Measurements from ENCODE around the gene RNF145.
"Not testable (repeated sequence)": the region's sequence is repeated elsewhere in the genome, so short reads cannot be mapped to it uniquely, and the experiment has no call there.

Gene RNF145, protein sequence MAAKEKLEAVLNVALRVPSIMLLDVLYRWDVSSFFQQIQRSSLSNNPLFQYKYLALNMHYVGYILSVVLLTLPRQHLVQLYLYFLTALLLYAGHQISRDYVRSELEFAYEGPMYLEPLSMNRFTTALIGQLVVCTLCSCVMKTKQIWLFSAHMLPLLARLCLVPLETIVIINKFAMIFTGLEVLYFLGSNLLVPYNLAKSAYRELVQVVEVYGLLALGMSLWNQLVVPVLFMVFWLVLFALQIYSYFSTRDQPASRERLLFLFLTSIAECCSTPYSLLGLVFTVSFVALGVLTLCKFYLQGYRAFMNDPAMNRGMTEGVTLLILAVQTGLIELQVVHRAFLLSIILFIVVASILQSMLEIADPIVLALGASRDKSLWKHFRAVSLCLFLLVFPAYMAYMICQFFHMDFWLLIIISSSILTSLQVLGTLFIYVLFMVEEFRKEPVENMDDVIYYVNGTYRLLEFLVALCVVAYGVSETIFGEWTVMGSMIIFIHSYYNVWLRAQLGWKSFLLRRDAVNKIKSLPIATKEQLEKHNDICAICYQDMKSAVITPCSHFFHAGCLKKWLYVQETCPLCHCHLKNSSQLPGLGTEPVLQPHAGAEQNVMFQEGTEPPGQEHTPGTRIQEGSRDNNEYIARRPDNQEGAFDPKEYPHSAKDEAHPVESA

DNA sequence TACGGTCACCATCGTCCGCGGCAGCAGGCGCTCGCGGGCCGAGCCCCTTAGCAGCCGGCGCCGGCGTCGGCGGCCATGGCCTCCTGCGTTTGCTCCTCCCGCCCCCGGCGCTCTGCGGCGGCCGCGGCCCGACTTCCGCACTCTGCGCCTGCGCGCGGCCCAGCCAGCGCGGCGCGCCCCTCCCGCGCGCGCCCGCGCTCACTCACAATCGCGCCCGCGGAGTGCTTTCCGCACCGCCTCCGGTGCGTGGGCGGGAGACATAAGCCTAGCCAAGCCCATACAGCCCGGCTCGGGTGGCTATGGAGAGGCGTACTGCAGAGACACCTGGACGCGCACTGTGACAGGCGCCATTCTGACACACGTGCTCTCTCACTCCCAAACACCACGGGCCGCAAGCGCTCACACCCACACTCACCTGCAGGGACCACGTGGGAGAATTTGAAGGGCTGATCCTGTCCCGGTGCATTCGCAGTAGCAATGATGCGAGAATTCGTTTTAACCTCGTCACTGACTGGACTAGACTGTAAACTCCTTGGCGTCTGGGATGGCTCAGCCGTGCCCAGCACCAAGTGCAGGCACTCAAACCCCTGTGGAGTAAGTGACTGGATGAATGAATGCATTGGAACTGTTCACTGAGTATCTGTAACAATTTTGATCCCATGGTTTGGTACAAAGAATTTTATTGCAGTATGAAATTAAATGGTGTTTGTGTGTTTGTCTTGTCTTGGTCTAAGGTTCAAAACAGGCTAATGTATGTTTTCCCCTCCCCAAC lies at the start of gene RNF145:
RNF145 (minus strand) TSS at position 116 of the 772 bp plus-strand sequence. CDS start 5,936 bp downstream, outside the sequence.
- peak; percentile 57 to 60 for DNase-seq (ENCODE audit: low read depth in 2 of 2)

DNA sequence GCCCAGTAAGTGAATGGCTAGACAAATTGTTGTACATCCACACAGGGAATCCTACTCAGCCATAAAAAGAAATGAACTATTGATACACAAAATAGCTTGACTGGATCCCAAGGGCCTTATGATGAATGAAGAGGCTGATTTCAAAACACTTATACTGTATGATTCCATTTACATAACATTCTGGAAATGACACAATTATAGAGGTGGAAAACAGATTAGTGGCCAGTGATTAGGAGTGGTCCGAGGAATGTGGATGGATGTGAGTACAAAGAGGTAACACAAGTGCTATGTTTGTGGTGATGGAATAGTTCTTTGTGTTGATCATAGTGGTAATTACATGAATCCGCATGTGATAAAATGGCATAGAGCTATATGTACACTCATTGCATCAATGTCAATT lies 49.0 kb upstream of the RNF145 start:
- no peak for DNase-seq (ENCODE audit: low read depth in 2 of 2)

DNA sequence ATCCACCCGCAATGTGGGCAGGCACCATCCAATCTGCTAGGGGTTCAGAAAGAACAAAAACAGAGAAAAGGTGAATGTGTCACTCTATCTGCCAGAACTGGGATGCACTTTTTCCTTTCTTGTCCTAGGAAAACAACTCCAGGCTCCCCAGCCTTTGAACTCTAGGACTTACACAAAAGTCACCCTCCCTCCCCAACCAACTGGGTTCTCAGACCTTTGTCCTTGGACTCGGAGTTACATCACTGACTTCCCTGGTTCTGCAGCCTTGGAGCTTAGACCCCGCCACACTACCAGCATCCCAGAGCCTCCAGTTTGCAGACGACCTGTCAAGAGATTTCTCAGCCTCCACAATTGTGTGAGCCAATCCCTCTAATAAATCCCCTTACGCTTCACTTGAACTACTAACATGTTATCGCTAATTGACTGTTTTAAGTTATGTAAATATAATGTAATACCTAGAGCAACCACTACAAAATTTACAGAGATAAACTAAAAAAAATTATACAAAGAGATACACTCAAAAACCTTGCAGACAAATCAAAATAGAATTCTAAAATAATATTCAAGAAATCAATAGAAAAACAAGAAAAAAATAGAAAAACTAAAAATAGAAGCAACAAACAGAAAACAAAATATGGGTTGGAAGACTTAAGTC lies 48.4 kb upstream of the RNF145 start:
- no peak for DNase-seq (ENCODE audit: low read depth in 2 of 2)

DNA sequence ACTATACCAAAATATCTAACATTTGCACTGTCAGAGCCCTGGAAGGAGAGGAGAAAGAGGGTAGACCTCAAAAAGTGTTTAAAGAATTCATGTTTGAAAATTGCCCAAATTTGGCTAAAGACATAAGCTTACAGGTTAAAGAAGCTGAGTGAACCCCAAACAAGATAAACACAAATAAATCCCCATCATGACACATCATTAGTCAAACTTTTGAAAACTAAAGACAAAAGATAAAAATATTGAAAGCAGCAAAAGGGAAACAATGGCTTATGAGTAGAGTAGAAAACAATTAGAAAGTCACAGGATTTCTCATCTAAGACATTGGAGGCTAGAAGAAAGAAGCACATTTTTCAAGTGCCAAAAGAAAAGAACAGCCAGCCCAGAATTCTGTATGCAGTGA lies 47.7 kb upstream of the RNF145 start:
- DNase-seq (ENCODE audit: low read depth in 2 of 2): no peak

DNA sequence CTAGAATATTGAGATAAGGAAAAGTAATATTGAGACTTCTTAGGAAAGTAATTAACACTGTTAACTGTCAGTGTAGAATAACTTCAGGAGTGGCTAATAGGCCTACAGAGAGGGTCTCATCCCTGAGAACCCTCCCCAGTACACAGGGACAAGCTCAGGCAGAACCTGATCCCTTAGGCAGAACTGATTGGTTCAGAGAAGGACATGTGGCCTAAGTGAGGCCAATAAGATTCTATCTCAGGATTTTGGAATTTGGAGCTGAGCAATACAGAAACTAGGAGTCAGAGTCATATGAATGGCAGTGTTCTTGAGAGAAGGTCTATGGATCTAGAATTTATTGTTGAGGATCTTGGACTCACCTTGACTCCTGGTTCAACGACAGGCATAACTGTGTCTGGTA lies 42.8 kb upstream of the RNF145 start:
- DNase-seq (ENCODE audit: low read depth in 2 of 2): no peak

DNA sequence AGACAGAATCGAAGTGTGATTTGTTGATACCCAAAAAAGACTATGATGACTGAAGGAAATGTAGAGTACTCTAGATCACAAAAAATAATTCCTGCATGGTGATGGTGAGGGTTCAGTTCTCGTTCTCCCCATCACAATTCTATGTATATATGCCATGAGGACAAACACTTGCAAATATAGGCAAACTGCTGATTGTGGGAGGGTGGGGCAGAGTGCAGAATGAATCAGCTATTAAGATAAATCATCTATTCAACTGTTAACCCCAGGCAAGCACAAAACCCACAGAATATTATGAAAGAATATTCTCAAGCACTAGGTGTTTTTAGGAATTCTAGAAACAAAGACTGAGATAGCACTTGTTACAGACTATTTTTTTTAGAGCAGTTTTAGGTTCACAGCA lies 39.8 kb upstream of the RNF145 start:
- no peak for DNase-seq (ENCODE audit: low read depth in 2 of 2)

DNA sequence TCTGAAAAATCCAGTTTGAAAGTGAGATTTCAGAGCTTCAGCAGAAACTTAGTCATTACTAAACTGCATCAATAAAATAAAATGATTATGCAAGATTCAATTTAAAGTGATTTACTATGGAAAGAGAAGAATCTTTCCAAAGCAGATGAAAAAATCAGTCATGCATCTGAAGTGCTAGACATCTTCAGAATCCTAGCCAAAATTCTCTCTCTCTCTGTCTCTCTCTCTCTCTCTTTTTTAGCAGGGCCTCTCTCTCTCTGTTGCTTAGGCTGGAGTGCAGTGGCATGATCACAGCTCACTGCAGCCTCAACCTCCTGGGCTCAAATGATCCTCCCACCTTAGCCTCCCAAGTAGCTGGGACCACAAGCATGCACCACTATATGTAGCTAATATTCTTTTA lies 35.5 kb upstream of the RNF145 start:
- no peak for DNase-seq (ENCODE audit: low read depth in 2 of 2)

DNA sequence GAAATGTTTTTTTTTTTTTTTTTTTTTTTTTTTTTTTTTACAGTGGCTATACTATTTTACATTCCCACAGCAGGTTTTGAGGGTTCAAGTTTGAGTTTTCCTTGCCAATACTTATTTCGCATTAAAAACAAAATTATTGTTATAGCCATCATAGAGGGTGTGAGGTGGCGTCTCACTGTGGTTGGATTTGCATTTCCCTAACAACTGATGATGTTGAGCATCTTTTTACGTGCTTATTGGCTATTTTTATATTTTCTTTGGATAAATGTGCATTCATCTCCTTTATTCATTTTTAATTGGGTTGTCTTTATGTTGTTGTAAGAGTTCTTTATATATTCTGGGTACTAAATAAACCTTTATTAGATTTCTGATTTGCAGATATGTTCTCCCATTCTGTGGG lies 34.8 kb upstream of the RNF145 start:
- DNase-seq (ENCODE audit: low read depth in 2 of 2): no peak

DNA sequence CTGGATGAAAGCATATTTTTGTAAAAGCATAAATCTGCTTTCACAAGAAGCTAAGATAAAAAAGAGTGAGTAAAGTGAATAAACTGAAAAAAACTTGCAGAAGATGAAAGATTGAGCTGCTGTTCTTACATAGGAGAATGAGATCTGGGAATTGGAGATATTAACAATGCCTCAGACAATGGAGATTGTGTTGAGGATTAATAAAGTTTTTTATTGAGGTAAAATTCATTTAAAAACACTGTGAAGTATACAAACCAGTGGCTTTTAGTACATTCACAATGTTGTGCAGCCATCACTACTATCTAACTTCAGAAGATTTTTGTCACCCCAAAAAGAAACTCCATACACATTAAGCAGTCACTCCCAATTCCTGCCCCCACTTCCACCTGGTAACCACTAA lies 34.0 kb upstream of the RNF145 start:
- DNase-seq (ENCODE audit: low read depth in 2 of 2): no peak

DNA sequence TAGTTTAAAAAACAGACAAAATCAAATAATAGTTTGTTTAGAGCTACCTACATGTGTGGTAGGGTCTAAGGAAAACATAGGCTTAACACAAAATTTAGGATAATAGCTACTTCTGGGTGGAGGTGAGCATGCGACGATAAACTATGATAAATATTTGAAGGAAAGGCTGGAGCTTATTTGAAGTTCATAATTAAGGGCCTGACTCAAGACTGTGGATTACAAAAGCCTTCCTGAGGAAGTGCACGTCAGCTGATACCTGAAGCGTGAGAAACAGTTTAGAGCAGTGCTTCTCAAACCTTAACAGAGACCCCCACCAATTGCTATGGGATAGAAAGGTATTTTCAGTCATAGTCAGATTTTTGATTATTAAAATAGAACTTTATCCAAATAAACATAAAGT lies 33.3 kb upstream of the RNF145 start:
- DNase-seq (ENCODE audit: low read depth in 2 of 2): no peak

DNA sequence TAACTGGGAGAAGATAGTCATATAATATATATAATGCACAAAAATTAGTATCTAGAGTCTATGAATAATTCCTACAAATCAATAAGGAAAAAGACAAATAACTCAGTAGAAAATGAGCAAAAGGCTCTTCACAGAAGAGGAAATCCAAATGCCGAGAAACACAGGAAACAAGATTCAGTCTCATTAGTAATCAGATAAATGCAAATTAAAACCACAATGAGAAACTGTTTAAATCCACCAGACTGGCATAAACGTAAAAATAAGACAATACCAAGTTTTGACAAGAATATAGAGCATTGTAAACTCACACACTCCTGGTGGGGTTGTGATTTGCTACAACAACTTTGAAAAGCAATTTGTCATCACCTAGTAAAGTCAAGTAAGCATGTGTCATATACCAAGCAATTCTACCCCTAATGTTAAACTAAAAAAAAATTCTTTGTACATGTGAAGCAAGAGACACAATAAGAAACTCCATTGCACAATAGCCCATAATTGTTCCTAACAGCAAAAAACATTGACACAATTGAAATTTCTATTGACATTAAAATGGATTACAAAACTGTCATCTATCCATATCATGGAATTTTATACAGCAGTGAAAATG lies 32.7 kb upstream of the RNF145 start:
- no peak for DNase-seq (ENCODE audit: low read depth in 2 of 2)

DNA sequence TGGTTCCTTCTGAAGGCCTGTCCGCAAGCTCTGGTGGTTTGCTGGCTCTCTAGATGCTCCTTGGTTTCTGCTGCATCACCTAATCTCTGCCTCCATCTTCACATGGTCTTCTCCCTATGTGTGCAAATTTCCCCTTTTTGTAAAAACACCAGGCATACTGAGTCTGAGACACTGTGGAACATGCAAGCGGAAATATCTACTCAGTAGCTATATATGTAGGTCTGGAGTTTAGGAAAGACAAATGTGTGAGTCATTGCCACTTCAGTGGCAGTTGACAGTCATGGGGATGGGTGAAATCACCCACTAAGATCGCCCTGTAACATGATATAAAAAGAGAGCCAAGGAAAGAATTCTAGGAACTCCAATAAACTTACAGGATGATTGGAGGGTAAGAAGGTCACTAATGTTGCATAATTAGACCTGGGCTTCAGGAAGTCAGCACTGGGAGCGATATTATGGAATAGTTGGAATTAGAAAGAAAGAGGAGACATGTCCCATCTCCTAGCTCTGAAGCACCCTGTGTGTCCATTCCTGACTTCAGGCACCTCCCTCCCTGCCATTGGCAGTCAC lies 31.0 kb upstream of the RNF145 start:
- DNase-seq (ENCODE audit: low read depth in 2 of 2): peak in 1 of 2 experiments; percentile 20

DNA sequence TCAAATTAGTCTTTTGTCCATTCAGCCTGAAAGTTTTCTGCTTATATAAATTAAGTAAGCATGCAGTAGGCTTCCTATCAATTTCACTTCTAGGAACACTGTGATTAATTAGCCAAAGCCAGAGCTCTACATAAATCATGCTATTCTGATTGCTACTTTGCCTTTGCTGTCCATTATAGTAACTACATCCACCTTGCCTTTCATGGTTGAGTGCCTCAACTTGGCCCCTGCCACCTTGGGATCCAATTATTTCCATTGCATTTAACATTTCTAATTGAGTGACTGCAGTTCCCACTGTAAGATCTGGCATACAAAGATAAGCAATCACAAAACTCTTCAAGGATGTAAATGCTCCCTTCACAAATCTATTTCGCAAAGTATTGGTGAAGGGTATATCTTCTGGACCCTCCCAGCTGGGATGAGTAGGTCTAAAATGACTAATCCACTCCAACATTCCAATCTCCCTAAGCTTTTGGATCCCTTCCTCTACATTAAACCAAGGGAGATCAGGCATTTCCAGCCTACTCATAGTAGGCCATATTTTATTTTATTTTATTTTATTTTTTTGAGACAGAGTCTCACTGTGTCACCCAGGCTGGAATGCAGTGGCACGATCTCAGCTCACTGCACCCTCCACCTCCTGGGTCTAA lies 26.6 kb upstream of the RNF145 start:
- not testable (repeated sequence) for DNase-seq (ENCODE audit: low read depth in 2 of 2)

DNA sequence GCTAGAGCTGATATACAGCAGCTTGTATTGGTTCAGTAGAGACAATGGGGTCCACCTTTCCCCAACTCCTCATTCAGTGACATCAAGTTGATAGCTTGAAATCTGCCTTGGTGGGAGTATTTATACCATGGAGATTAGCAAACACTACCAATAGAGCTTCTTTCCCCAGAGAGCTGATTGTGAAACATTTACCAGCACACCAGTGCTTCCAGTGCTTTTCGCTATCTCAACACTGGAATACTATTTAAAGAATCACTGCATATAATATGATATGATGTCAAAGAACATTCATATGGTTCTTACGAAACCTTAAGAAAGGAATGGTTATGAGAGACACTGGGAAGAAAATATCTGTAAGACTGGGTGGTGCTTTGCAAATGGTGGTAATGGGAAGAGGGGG lies 21.8 kb upstream of the RNF145 start:
- no peak for DNase-seq (ENCODE audit: low read depth in 2 of 2)

DNA sequence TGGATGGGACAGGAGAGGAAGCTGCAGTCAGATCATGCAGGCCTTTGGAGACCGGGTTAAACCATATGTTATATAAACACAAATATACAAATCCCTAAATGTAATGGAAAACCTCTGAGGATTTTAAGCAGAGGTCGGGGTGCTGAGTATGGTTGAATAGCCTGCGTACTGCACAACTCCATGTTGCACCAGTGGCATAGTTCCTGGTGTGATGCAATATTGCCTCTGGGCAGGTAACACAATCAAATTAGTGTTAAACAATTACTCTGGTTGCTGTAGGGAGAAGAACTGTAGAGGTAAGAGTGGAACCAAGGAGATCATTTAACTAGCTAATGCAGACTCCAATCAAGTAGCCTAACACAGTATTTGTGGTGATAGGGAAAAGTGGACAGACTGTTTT lies 21.3 kb upstream of the RNF145 start:
- DNase-seq (ENCODE audit: low read depth in 2 of 2): no peak

DNA sequence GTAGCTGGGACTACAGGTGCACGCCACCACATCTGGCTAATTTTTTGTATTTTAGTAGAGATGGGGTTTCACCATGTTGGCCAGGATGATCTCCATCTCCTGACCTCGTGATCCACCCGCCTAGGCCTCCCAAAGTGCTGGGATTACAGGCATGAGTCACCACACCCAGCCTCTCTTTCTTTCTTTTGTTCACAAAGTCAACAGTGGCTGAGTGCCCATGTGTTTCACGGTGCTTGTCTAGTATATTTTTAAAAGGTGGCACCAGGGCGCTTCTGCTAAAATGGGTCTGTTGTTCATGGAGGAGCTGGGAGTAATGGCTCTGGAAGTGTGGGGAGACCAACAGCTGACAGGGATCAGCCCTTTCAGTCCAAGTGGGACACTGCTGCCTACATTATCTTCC lies 18.7 kb upstream of the RNF145 start:
- DNase-seq (ENCODE audit: low read depth in 2 of 2): not testable (repeated sequence)

DNA sequence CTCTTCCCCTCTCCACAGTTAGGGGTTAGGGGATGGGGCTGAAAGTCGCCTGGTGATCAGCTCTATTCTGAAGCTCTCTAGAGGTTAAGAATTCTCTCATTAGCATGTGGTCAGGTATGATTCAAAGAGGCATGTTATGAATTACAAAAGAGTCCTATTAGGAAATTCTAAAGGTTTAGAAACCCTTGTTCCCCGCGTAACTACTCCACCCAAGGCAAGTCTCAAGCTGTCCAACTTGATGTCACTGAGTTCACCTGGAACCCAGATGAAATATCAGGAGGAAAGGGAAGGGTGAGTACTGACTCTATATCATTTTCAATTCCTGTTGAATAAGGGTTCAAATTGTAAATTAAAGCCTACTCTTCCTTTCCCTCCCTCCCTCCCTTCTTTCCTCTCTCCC lies 18.1 kb upstream of the RNF145 start:
- no peak for DNase-seq (ENCODE audit: low read depth in 2 of 2)

DNA sequence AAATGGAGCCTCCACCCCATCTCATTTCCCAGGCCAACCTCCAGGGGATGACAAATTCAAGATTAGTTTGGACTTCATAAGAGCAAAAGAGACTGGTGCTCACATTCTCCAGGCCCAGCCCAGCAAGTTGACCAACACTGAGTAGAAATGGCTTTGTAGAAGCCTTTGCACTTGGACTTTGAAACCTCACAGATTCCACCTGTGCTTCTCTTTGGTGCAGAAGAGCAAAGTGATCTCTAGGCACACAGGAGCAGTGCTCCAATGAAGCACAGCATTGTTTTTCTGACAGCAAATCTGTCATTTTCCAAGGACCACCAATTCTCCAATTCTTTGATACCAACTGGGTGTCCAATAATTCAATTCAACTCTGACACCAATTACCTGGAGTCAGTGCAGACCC lies 17.1 kb upstream of the RNF145 start:
- DNase-seq (ENCODE audit: low read depth in 2 of 2): no peak

DNA sequence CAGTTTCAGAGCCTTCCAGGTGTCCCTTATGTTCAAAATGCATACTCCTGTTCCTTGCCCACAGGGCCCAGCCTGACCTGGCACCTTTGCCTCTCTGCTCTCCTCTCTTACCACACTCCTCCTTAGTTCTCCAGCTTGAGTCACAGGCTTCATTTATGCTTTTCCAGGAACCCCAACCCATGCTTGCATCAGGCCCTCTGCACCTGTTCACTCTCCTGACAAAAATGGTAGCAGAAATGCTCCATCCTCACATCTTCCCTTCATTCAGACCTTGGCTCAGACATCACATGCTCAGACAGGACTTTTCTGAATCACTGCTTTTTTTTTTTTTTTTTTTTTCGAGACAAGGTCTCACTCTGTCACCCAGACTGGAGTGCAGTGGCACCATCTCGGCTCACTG lies 15.1 kb upstream of the RNF145 start:
- DNase-seq (ENCODE audit: low read depth in 2 of 2): no peak

DNA sequence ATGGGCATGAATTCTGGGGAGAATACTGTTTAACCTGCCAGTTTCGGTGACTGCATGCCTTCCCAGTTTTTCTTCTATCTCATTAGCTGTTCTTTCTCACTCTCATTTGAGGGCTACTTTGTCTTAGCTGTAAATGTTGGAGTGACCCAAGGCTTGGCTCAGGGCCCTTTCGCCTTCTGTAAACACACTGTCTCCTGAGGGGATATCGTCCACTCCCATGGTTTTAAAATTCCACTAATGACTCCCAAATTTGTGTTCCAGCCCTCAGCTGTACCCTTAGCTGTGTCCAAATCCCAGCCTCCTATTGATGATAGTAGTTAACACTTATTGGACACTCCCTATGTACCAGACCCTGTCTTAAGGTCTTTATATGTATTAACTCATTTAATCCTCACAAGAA lies 14.1 kb upstream of the RNF145 start:
- no peak for DNase-seq (ENCODE audit: low read depth in 2 of 2)

DNA sequence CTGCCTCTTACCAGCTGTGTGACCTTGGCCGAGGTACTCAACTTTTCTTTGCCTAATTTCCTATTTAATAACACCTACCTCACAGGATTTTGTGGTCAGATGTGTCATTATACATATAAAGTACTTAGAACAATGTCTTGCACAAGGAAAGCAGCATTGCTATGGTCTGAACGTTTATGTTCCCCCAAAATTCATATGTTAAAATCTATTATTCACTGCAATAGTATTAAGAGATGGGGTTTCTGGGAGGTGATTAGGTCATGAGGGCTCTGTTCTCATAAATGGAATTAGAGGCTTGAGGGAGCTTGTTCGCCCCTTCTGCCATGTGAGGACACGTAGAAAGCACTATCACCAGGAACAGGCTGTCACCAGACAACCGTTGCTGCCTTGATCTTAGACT lies 10.9 kb upstream of the RNF145 start:
- no peak for DNase-seq (ENCODE audit: low read depth in 2 of 2)

All from fibroblast of skin of left quadriceps (primary cell).